ENCODE data around the gene S100A4.
A peak's percentile ranks its signal among the peaks of the same experiment; 100 is the strongest.
"Not testable (repeated sequence)": the region's sequence is repeated elsewhere in the genome, so short reads cannot be mapped to it uniquely, and the experiment has no call there.

S100A4 gene

DNA sequence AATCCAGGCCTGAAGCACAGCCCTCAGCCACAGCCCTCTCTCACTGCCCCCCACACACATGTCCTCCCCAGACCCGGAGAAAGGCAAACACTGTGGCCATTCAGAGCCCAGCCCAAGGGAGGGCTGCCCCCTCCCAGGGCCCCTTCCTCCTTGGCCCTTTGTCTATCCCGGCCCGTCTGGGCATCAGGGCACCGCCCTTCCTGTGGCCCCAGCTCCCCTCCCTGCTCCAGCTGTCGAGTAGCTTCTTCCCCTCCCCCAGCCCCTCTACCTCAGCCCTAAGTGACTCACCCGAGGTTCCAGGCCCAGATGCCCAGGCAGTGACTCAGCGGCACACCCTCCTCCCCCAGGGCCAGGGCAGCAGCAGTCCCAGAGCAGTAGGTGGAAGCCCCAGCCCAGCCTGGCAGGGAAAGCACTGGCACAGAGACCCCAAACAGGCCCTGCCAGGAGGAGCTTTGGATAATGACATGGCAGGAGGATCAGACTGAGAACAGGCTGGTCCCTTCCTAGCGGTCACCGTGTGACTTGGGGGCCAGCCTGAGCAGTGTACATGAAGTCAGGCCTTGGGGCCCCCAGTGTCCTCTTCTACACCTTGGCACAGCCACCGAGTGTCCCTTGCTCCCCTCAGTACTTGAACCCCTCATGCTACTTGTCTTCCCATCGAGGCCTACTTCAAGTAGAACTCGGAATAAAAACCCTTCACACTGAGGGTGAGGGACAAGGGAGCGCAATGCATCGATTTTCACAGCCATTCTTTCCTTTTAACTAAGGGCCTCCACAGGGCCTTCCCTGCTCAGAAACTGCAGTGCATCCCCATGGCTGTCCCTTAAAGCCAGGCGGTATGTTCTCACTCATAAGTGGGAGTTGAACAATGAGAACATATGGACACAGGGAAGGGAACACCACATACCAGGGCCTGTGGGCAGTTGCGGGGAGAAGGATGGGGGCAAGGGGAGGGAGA, 21.1 kb upstream of the S100A4 start:
- peak; percentile 97 for DNase-seq

DNA sequence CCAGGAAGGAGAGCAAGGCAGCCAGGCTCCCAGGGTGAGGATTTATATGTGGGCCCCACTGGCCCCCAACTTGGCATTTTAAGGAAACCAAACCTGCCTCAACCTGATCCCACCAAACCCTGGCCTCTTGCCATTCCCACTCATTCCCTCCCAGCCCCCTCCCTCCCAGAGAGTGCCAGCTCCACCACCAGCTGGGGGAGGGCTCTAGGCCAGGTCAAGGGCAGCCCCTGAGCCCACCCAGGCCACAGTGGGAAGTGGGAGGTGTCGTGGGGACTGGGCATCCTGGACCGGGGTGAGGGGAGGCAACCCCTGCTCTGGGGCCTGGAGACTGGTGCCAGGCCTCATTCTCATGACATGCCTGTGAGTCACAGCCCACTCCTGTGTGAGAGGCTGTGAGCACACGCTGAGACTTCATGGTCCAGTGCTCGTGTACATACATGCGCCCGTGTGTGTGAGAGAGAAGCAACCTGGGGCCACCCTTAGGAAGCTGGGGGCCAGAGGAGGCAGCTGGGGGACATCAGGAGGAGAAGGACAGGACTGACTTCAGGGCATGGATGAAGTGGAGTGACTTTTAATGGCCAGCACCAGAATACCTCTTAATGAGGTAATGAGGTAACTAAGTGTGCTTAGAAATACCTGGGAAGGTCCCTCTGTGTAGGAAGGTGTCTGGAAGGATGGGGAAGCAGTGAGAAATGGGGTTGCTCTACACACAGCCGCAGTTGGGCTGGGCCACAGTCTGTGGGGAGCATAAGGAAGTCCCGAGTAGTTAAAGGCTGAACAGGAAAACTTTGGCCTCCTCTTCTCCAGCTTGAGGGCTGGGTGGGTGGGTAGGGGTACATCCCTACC, 20.1 kb upstream of the S100A4 start, which contains the start of gene S100A2:
TSS of gene S100A2 (minus strand) at position 316 of the 846 bp plus-strand sequence. CDS start 1,967 bp downstream, outside the sequence.
- peak; percentile 87 for DNase-seq

DNA sequence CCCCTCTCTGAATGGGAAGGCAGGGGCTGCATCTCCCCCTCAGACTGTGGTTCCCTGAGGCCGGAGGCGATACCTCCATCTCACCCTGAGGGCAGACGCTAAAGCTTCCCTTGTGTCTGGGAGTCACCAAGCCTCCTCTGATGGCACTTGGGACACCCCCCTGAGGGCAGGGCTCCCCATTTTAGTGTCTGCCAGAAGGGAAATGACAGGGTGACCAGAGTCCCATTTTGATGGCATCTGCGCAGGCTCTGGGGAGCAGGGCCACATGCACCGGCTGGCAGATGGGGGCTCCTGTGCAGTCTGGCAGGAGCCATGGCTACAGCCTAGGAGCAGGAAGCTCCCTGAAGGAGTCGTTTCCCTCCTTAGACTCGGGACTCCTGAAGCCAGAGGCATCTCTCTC, 18.4 kb upstream of the S100A4 start:
- no peak for DNase-seq

DNA sequence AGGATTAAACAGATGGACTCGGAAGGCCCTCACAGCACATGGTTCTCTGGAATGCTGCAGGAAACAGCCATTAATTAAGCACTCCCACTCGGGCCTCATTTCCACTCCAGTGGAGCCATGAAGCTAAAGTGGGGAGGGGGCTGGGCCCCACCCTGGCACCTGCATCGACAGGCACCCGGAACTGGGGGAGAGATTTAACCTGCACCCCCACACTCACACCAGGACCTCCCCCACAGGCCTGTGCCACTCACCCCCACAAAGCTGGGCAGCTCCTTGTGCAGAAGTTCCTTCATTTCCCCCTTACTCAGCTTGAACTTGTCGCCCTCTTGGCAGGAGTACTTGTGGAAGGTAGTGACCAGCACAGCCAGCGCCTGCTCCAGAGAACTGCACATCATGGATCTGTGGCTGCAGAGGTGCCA, 17.9 kb upstream of the S100A4 start:
- DNase-seq = no peak

DNA sequence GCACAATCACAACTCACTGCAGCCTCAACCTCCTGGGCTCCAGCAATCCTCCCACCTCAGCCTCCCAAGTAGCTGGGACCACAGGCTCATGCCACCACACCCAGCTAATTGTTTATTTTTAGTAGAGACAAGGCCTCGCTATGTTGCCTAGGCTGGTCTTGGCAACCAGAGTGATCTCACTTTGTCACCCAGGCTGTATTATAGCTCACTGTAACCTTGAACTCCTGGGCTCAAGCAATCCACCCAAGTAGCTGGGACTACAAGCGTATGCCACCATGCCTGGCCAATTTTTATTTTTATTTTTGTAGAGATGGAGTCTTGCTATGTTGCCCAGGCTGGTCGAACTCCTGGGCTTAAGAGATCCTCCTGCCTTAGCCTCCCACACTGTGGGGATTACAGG, 16.4 kb upstream of the S100A4 start:
- not testable (repeated sequence) for DNase-seq

DNA sequence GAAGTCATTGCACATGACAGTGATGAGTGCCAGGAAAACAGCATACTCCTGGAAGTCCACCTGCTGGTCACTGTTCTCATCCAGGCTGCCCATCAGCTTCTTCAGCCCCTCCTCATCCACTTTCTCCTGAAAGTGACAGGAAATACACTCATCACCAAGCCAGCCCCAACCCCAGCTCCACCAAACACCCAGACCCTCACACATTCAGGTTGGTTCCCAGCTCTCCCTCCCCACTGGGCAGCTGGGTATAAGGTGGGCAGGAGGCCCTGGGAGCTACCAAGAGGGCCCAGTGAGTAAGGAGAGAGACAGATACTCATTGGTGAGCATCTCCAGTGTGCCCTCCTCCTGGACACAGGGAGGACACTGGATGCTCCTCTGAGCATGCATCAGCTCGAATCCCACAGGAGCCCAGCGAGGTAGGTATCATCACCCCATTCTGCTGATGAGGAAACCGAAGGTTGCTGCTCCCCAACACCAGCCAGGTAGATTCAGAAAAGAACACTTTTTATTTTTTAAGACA, 15.9 kb upstream of the S100A4 start:
- no peak for DNase-seq

DNA sequence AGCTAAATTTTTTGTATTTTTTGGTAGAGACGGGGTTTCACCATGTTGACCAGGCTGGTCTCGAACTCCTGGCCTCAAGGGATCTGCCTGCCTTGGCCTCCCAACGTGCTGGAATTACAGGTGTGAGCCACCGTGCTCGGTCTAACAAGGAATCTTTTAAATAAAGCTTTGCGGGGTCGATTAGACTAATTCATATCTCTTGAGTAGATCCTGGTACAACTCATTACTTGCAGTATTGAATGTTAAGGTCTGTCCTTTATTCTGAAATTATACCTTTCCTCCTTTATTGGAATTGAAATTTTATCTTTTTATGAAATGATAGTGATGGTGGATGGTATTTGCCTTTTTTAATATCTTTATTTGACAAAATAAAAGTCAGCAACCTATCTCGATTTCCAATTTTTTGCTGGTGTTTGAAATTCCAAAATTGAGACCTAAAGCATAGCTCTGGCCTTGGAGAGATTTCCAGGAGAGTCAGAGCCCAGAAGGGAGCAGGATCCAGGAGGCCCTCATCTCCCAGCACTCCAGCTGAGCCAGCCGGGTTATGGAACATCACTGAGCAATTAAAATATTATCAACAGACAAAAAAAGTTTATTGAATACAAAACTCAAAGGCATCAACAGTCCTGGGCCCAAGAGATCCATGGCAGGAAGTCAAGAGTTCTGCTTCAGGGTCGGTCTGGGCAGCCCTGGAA, 15.3 kb upstream of the S100A4 start:
- no peak for DNase-seq

DNA sequence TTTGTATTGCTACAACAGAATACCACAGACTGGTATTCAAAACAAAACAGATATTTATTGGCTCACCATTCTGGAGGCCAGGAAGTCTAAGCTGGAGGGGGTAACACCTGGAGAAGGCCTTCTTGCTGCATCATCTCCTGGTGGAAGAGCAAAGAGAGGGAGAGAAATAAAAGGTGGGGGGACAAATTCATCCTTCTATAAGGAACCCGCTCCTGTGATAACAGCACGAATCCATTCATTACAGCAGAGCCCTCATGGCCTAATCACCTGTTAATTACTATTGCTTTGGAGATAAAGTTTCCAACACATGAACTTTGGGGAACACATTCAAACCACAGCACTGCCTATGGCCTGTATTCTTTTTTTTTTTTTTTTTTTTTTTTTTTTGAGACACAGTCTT, 14.6 kb upstream of the S100A4 start:
- DNase-seq = no peak

DNA sequence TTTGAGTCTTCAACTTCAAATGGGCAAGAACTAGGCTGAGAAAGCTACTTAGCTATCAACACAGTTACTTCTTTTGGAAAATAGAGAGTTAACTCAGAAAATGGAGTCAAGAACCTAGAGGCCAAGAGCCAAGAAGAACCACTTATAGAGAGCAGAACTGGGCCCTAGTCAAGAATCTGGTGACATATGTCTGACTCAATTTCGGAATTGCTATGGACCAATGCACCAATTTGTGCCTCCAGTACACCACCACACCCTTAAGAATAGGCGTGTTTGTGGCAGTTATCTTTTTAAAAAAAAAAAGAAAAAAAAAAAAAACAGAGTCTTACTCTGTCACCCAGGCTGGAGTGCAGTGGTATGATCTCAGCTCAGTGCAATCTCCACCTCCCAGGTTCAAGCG, 12.3 kb upstream of the S100A4 start:
- DNase-seq = no peak

DNA sequence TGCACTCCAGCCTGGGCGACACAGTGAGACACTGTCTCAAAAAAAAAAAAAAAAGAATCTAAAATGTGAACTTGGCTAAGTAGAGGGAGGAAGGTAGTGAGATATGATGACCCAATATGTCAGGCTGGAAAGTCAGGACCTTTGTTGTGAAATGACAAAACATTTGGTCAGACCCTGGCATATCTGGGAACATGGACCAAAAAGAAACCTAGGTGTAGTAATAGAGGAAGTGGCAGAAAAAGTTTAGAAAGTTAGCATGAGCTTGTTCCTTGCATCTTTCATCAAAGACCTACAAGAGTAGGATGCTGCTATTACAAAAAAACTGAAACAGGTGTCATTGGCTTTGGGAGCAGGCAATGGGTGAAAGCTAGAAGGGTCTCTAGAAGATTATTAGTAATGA, 10.7 kb upstream of the S100A4 start:
- no peak for DNase-seq

DNA sequence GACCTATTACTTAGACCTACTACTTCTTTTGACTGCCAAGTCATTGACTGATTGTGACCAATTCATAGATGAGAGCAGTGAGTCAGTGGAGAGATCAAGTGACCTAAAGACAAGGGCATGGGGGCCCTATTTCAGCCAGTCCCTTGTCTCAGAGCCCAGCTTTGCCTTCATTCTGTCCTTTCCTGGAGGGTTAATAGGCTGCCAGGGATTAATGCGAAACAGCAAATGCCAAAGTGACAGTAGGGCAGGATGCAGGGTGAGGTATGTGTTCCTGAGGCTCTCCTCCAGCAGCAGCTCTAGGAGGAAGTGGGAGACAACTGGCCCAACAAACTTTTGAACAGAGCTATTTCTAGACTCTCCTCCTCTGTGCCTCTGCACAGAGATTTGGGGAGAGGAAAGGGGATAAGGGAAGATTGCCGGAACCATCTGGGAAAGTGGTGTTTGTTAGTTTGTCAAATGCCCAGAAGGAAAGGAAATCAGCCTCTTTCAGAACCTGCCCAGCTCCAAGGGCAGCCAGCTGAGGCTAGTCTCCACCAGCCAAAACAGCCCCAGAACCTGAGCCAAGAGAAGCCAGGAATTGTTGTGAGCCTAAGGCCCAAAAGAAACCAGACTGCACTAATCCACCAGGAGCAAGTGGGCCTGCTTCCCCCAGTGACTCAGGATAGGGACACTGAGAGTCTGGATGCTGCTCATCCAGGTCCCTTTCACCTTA, 8.4 kb upstream of the S100A4 start:
- no peak for DNase-seq

DNA sequence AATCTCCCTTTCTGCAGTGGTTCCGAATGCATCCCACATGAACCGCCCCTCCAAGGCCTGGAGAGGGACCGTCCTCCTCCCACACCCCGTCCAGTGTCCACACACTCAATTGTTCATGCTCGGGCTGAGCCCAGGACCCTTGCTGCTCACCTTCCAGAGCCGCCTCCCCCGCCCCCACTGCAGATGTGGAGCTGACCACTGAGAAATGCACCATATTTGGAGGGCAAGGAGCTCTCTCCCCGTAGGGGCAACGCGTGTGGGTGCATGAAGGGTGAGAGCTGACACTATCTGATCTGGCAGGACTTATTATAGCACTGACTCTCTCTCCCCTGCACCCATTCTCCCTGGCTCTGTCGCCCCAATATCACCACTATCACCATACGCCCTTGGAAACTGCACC, 7.5 kb upstream of the S100A4 start:
- DNase-seq = no peak

DNA sequence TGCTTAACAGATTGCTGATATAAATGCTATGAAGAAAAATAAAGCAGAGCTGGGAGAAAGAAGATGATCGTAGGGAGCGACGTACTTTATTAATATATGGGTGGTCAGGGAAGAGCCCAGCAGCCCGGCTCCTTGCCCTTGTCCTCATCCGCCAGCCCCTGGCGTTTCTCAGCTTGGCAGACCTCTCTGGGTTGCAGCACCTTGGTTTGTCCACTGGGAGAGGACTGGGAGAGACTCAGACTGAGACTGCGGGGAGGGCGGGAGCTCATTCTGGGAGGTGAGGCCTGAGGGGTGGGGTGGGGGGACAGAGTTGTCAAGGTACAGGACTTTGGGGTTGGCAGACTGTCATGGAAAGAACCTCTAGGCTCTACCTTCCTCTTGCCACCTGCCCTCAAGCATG, 6.7 kb upstream of the S100A4 start:
- no peak for DNase-seq

DNA sequence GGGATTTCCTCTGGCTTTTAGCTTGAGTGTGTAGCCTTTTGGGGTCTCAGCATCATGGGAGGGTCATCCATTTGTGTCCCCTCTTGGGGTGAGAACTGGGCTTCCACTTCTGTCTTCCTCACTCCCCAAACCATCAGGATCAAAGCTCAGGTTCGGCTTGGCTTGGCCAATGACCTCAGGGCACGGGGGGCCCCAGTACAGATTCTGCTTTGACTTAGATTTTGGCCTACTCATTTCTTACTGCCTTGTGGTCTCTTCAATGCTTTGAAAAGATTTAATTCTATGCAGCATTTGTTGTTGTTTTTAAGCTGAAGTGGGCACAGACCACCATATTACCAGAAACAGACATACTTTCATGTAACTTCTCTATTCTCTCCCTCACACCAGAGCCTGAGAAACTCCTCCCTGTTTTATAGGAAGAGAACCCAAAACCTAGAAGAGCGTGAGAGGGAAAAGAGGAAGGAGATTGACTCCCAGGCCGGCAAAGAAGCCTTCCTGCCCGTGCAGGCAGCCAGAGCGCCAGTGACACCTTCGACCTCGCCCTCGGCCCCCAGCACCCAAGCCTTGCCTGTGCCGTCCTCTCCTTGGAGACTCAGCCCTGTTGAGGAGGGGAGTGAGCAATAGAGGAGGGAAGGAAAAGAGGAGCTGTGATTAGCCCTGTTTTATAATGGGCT, 5.4 kb upstream of the S100A4 start:
- peak; percentile 81 for DNase-seq

DNA sequence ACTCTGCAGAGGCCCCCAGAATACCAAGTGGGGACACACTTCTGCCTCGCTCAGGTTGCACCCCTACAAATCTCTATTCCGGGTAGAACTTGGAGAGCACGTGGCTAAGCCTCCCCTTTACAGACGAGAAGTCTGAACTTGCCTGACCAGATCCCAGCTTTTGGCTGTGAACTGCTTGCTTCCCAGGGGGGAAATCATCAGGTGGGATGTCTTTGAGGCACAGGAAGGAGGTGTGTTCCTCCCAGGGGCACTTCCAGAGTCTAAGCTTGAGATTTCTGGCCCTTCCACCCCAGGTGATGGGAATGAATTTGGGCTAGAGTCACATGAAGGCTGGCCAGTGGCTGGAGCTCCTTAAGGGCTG, 4.8 kb upstream of the S100A4 start:
- no peak for DNase-seq

DNA sequence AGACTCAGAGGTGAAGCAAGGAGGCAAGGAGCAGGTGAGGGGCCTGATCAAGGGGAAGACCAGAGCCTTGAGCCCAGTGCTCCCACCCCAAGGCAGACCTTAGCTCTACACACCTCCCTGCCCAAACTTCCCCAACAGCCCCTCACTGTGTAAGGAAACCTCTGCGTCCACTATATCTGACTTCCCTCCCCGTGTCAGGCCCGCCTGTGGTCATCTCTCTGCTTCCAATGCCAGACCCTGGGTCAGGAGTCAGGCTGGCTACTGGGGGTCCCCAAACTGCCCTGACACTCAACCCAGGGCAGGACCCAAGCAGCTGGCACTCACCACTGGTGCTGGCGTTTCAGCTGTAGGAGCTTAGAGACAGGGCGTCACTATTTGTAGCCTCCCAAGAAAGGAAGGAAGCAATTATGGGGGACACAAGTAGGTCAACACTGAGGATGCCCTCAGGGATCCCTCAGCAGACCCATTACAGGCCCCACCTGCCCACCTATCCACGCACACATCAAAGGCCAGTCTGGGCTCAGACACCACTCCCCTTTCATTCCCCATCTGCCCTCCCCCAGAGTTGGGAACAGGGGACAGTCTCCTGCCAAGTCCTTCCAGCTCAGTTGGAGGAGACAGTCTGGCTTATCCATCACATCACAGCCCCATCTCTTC, 4.3 kb upstream of the S100A4 start:
- DNase-seq = no peak

DNA sequence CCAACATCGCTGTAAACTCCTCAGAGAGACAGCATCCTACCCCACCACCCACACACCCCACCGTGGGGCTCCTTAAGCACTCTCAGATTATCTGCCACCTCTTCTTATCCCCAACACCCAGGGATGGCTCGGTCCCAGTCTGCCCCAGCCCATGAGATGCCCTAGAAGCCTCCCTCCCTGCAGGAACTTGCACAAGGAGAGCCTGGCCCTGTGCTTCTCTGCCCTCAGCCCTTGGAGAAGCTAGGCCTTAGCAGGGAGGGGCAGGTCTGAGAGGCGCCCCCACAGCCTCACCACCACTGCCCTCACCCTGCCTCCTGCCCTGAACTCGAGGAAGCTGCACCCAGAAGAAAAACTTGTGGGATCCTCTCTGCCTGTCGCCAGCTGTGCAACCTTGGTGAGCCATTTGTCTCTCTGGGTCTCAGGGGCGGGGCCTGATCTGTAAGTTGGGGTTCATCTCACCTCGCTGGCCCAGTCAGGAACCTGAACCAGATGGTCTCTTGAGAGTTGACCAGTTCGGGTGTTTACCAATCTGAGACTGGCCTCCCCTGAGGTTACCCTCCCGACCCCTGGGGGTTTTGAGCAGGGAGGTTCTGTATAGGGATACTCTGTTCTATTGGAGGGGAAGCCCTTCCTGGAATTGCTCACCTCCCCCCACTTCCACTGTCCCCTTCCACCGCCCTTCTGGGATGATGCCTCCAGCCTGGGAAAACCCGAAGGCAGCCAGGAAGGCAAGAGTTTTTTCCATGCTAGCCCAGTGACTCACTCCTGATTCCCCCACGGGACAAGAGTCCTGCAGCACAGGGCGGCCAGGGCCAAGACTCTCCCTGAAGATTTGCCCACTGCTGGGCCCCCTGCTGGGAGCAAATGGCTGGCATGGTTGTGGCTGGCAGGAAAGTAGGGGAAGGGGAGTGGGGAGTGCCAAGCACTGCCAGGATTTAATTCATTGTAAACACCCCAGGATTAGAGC, 3.4 kb upstream of the S100A4 start, which contains the start of gene S100A3:
TSS of gene S100A3 (minus strand) at position 537 of the 967 bp plus-strand sequence. CDS start 773 bp downstream, outside the sequence.
- DNase-seq = peak; percentile 59

DNA sequence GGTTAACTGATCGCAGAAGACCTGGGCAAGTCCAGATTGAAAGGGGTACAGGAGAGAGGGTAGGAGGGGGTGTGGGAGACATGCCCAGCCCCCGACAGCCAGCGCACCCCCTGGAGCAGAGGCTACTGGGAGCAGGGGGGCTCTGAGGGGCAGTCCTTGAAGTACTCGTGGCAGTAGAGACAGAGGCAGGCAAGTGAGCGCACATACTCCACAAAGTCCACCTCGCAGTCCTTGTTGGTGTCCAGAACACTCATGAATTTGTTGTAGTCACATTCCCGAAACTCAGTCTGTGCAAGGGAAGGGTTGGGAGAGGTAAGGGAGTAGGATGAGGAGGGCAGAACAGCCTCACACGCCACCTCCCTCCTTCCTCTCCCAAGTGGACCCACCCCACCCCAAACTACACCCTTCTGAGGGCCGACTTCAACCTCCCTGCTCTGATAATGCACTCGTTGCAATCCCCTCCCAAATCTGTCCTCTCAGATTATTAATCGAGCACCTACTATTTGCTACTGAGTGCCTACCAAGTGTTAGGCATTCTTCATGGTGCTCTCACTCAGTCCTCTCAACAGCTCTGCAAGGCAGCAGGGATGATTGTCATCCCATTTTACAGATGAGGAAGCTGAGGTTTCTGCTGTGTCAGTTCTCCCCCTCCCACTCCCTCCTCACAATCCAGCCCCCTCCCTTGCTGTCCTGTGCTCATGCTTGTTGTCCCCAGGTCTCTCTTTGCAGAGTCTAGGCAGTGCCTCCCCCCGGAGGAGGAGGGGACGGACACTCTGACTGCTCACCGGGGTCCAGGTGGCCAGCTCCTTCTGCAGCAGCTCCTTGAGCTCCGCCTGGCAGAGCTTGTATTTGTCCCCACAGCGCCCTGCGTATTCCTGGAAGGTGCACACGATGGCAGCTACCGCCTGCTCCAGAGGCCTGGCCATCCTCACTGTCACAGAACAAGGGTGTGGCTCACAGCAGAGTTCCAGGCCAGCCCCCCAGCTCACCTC, 2.2 kb upstream of the S100A4 start:
- DNase-seq = no peak
